GM19099 (cell line): ENCODE results near the gene TENM3.

ENCODE experiments used
- POLR2A ChIP-seq: IDR thresholded peaks from 3 replicates; pipeline ENCODE4 v1.6.1; 2011; ENCODE audit warnings: low read depth; ENCODE audit not compliant: insufficient read length; ENCODE audit errors: extremely low read depth

Gene TENM3

DNA sequence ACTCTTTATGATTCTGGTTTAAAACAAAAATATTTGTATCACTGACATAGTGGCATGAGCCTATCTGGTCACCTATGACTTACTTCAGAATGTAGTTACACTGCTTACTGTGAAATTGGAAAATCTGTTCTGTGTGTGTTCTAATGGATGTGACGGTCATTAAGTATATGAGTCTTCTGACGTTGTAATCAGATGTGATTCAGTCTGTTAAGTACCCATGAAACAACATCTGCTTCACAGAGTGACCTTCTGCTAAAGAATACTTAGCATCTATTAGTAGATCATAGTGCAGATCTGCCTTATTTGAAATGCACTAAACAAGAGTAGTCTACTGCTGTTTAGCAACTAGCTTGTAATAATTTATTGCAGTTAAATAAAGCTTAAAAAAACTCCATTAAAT, 356.9 kb downstream of the TENM3 start:
- no peak for TF ChIP-seq POLR2A

DNA sequence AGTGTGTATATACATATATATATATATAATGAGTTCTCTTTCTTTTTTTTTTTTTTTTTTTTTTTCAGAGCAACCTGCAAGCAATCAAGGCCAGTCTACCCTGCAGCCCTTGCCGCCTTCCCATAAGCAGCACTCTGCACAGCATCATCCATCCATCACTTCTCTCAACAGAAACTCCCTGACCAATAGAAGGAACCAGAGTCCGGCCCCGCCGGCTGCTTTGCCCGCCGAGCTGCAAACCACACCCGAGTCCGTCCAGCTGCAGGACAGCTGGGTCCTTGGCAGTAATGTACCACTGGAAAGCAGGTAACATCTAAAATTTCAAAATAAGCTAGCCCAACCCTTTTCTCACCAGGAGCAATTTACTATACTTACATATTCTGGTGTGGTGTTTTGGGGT, 357.7 kb downstream of the TENM3 start:
- TF ChIP-seq POLR2A = no peak

DNA sequence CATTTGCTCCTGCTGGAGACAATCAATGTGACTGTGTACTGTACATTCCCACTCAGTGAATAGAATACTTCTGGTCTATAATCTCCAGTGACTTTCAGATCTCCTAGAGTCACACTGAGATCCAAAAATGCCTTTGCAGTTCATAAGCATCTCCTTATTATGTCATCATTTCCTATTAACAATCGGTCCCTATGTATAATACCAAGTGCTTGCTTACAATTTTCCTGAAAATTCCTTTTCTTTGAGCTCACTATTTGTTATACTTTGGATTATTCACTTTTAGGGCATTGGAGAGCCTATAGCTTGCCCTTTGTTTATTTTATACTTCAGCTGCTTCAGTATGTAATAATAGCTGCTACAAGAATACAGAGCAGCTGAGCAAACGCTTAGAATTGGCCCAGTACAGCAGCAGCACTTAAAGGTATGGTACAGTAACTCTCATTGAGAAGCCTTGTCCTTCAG, 361.0 kb downstream of the TENM3 start:
- no peak for TF ChIP-seq POLR2A

DNA sequence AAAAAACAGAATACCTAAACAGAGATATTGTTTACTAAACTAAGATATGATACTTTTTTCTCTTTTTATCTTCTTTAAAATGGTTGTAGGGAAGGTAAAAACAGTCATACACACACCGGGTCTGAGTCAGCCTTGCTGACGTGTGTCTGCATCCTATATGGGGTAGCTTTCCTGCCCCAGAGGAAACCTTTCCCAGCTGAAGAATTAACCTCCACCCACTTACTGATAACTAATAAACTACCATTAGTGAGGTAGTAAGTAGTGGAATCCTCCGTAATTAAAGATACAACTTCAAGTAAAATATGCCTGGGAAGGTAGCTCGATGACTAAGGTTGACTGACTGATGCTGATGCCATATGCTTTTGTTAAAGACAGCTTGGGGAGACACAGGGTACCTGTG, 361.8 kb downstream of the TENM3 start:
- no peak for TF ChIP-seq POLR2A

DNA sequence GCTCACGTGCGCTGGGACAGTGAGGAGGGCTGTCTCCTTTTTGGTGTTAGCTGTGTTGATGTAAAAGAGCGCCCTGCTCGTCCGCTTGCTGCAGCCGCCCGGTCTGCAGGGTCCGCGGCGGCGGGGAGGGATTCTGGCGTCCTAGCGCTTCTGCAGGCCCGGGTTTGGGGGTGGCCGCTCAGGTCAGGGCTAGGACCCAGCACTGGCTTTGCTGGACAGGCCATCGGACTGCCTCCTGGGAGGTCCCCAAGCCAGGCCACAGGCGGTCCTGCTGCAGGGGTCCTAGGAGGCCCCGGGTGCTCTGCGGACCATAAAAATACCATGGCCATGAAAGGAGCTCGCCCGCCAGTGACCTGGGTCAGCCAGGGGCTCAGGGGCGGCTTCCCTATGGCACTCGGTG, 365.3 kb downstream of the TENM3 start:
- TF ChIP-seq POLR2A = no peak

DNA sequence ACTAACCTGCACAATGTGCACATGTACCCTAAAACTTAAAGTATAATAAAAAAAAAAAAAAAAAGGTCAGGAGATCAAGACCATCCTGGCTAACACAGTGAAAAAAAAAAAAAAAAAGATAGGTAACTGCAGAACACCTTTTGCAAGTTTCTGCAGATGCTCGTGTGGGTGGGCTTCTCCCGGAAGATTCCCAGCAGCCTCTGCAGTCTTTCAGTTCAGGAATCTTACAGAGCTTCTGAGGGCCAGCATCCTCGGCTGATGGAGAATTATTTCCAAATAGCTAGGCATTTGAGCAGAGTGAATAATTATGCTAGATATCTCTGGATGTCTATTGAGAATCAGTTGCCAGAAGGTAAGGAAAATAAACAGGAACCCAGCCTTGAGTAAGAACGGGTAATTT, 373.3 kb downstream of the TENM3 start:
- no peak for TF ChIP-seq POLR2A

DNA sequence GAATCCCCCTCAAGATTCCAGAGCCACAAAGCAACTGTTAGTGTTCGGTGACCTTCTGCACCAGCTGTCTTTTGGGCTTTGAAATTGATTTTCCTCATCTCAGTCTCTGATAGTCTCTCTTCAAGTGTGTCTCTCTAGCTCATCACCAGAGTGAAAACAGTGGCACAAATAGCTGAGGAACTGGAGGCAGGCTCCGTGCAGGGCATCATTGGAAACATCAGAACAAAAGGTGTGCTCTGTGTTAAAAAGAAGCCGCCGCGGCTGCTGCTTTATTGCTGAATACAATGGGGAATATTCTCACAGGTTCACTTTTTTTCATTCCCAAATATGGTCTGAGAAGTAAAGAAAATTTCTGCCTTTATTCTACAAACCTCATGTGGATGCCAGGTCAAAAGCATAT, 376.5 kb downstream of the TENM3 start:
- no peak for TF ChIP-seq POLR2A

DNA sequence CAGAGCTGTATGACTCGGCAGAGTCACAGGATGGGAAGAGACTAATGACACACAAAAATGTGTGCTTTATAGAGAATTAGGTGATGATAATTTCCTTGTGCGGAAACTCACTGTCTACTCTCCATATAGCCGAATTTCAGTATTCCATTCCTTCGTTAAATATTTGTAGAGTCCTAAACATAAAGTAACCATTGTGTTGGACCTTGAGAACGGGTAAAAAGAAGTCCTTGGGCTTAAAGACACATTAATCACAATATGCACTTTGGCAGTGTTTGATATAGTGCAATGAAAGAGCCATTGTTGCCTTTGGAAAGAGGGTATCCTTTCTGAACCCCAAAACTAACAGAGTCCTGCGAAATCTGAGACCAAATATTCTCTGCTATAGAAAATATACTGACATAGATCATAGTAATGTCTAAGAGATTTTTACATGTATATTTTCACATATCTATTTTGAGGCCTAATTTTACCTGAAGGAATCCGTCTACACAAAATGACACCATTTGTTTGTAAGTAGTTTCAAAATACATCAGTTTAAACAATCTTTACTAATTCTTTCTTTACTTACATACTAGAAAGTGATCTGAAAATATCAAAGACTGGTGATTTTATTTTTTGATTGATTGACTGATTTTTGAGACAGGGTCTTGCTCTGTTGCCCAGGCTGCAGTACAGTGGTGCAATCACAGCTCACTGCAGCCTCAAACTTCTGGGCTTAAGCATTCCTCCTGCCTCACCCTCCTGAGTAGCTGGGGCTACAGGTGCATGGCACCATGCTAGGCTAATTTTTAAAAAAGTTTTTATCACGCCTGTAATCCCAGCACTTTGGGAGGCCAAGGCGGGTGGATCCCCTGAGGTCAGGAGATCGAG, 377.1 kb downstream of the TENM3 start:
- TF ChIP-seq POLR2A = no peak

DNA sequence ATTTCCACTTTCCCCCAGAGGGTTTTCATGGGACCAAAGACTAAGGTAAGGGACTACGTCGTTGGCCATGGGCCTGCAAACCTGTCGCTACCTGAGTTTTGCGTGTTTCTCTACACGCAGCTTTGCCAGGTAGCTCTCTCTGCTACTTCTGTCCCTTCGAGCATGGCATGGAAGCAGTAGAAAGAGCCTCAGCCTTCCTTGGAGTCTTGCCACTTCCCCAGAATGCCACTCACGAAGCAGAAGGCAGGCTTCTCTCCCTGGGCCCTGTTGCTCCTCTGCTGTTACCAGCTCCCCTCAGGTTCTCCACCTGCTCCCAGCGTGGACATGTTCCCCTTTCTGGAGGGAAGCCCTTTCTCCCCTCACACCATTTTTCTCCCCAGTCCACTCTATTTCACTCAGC, 381.1 kb downstream of the TENM3 start:
- no peak for TF ChIP-seq POLR2A

DNA sequence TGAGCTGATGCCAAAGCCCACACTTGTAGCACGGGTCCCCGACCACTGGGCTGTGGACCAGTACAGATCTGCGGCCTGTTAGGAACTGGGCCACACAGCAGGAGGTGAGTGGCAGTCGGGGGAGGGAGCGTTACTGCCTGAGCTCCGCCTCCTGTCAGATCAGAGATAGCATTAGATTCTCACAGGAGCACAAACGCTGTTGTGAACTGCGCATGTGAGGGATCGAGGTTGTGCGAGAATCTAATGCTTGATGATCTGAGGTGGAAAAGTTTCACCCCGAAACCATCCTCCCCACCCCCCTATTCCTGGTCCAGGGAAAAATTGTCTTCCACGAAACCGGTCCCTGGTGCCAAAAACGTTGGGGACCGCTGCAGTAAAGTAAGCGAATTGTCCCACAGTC, 382.0 kb downstream of the TENM3 start:
- TF ChIP-seq POLR2A = no peak

DNA sequence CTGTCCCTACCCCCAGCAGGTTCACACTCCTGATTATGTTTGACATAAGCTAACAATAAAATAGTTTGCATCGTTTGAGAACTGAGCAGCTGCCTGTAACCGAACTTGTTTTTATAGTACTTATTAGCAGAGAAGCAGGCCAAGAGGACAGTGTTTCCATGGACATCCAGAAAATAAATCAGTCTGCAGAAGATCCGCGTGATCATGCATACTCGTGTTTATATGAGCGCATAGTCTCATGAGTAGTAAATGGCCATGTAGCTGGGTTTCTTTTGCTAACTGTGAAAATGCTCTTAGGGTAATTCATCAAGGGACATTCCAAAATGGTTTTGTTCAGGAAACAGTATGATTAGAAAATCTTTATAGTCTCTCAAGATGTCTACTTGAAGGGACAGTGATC, 384.8 kb downstream of the TENM3 start:
- TF ChIP-seq POLR2A = no peak

DNA sequence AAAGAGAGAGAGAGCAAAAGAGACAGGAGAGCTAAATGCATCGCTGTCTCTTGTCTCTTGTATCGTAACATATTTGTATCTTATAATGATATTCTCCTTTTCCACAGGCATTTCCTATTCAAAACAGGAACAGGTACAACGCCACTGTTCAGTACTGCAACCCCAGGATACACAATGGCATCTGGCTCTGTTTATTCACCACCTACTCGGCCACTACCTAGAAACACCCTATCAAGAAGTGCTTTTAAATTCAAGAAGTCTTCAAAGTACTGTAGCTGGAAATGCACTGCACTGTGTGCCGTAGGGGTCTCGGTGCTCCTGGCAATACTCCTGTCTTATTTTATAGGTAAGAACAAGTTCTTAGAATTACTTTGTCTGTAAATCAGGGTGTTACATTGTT, 385.3 kb downstream of the TENM3 start:
- no peak for TF ChIP-seq POLR2A

DNA sequence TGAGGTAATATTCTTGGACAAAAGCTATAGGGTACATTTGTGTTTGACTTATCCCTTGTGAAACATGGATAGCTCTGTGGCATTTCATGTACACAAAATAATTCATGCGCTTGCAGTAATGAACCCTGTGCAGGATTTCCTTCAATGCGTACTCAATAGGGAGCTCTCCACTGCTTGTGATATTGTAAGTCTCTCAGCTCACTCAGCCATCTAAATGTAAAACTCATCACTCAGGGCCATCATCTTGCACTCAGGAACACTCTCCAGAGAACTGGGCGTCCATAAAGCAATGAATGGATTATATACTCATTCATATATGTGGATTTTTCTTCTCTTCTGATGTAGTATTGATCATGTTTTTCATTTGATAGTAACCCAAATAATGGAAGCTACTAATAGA, 385.9 kb downstream of the TENM3 start:
- TF ChIP-seq POLR2A = no peak

DNA sequence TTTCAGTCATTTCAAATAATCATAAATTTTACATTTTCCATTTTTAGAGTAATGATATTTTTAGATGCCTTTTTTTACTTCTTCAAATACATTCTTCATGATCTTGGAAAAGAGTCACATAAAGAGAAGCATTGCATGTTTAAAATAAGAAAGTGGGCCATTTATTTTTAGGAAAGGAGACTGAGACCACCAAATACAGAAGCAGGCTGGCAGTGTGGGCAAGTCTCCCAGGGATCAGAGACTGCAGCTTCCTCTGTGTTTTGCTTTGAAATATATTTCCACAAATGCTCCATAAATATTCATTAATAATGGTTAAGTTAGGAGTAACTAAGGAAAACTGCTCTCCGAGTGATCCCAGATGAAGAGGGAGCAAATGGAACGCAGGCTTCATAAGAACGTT, 397.3 kb downstream of the TENM3 start:
- TF ChIP-seq POLR2A = no peak

DNA sequence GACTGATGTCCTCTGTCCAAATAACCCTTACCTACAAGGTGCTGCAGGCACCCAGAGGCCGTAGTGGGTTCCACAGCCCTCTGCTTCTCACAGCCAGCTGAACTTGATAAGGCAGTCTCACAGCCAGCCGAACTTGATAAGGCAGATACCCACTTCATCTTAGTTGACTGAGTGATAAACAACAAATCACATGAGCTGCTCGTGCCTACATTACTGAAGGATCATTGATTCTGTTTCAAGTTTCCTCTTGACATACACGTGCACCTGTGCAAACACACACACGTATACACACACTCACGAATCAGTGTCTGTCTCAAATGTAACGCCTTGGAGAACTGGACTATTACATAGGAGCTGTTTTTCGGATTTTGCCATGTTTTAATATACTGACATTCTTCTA, 397.7 kb downstream of the TENM3 start:
- no peak for TF ChIP-seq POLR2A

DNA sequence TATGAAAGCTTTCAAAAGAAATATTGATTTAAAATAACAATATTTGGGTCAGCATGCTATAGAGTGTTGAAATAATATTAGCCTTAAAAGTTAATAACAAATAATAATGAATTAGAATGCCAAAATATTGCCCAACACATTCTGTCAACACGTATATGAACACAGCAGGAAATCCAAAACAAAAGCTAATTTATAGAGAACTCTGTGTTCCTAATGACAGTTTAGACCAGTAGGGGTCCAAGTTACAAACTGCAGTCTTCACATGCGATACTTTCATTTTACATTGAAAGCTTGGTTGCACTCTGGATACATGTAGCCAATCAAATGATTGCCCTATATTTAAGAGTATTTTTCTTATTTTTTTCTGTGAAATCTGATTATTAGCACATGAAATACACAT, 399.6 kb downstream of the TENM3 start:
- no peak for TF ChIP-seq POLR2A
